Esophagus squamous epithelium (tissue), 5 donors: ENCODE results near the gene MEGF10. TPM values are rescaled to one million over a fixed set of nuclear protein-coding genes. Genes with fewer than 3 reads are reported as not detected.

Source experiments
- DNase-seq: peaks from one replicate; lab custom pipeline; 2025; lab: John Stamatoyannopoulos, UW
- H3K27ac ChIP-seq, 4 donors: fragments of 200-600 bp; sonication (generic); one replicate each; pipeline ENCODE4 v1.5.1; 2016 to 2019; ENCODE audit warnings: mild to moderate bottlenecking in 1 of 4
- H3K27me3 ChIP-seq, 4 donors: fragments of 200-600 bp; sonication (generic); 1 replicate in 3 of 4; 2 replicates in 1 of 4; pipeline versions ENCODE4 v1.5.1 to v1.6.0; 2017 to 2021; ENCODE audit warnings: antibody characterized with exemption in 1 of 4
- H3K36me3 ChIP-seq, 3 donors: fragments of 200-600 bp; sonication (generic); one replicate each; pipeline ENCODE4 v1.5.1; 2016 to 2019
- H3K4me1 ChIP-seq, 3 donors: fragments of 200-600 bp; sonication (generic); one replicate each; pipeline ENCODE4 v1.5.1; 2017 to 2019
- H3K4me3 ChIP-seq, 4 donors: fragments of 200-600 bp; sonication (generic); 1 replicate in 3 of 4; 2 replicates in 1 of 4; pipeline ENCODE4 v1.5.1; 2016 to 2019; ENCODE audit warnings: mild to moderate bottlenecking in 2 of 4, moderate library complexity in 1 of 4
- H3K9me3 ChIP-seq, 3 donors: fragments of 200-600 bp; sonication (generic); one replicate each; pipeline ENCODE4 v1.5.1; 2016 to 2019
- POLR2A ChIP-seq, 4 donors: fragments of 450-650 bp; IDR thresholded peaks; one replicate each; pipeline ENCODE4 v1.6.1; 2017; ENCODE audit warnings: antibody characterized with exemption in 4 of 4, mild to moderate bottlenecking in 4 of 4, moderate library complexity in 3 of 4
- WGBS, 2 donors: methylation state at CpG; one replicate each; pipeline ENCODE4 v1.1.5; 2018; 5-methylcytosine and 5-hydroxymethylcytosine counted together
- intact Hi-C: fragments of 100-400 bp; cut with DNase I; formaldehyde crosslinking; loops from one replicate; pipeline ENCODE4 v1.15.0; 2022
- total RNA-seq, 4 donors: library from RNA; depleted of rRNA; stranded (reverse); fragments of >200 nt; gene quantifications; one replicate each; pipeline ENCODE4 v1.1.0, GENCODE V29; 2016
- TF ChIP-seq, protein P1 (sequence below), 6 experiments: fragments of 450-650 bp in 4 of 6; fragments of 200-600 bp in 2 of 6; sonication (generic) in 2 of 6; IDR thresholded peaks; one replicate each; pipeline ENCODE4 v1.5.1; 2016 to 2019; ENCODE audit warnings: antibody characterized with exemption in 6 of 6, mild to moderate bottlenecking in 4 of 6, moderate library complexity in 4 of 6
- donor health status: DM: yes; HTN: yes; CAD: no.

MEGF10 gene
- total RNA-seq, 4 donors from 2014 or later = 1.1 TPM; not detected in 3

DNA sequence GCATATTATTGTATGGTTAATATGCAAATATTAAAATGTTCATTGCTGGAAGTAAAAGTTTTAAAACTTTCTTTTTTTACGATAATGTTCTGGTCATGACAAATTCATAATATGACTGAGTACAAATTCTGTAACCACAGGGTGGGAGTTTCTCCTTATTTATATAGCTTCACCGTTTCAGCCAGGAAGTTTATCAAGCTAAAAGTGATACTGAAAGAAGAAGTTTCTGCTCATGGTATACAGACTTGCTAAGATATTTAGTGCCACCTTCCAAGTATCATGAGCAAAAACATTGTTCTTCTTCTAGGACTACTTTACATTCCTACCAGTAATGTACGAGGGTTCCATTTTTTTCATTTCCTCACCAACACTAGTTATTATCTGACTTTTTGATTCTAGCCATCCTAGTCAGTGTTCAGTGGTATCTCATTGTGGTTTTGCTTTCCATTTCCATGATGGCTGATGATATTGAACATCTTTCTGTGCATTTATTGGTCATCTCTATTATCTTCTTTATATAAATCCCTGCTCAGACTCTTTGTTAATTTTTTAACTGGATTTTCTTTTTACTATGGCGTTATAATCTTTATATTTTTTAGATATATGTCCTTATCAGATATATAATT, 132.7 kb downstream of the MEGF10 start:
- 61 to 70% methylated on average over 4 of the region's 4 CpGs for WGBS, 2 donors
- no peaks in the 10 kb centered on the region for H3K9me3 ChIP-seq
- intact Hi-C loops = no loop called here
- no peaks in the 10 kb centered on the region for H3K36me3 ChIP-seq
- DNase-seq = no peak
- H3K27me3 ChIP-seq = no peaks in the 10 kb centered on the region
- H3K4me1 ChIP-seq = no peaks in the 10 kb centered on the region
- H3K4me3 ChIP-seq = no peak overlapping the region
- TF ChIP-seq, protein P1, sequence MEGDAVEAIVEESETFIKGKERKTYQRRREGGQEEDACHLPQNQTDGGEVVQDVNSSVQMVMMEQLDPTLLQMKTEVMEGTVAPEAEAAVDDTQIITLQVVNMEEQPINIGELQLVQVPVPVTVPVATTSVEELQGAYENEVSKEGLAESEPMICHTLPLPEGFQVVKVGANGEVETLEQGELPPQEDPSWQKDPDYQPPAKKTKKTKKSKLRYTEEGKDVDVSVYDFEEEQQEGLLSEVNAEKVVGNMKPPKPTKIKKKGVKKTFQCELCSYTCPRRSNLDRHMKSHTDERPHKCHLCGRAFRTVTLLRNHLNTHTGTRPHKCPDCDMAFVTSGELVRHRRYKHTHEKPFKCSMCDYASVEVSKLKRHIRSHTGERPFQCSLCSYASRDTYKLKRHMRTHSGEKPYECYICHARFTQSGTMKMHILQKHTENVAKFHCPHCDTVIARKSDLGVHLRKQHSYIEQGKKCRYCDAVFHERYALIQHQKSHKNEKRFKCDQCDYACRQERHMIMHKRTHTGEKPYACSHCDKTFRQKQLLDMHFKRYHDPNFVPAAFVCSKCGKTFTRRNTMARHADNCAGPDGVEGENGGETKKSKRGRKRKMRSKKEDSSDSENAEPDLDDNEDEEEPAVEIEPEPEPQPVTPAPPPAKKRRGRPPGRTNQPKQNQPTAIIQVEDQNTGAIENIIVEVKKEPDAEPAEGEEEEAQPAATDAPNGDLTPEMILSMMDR (IDR thresholded peaks at IDR 0.05) = no peak
- TF ChIP-seq POLR2A (IDR thresholded peaks at IDR 0.05) = no peak
- no peak overlapping the region for H3K27ac ChIP-seq

DNA sequence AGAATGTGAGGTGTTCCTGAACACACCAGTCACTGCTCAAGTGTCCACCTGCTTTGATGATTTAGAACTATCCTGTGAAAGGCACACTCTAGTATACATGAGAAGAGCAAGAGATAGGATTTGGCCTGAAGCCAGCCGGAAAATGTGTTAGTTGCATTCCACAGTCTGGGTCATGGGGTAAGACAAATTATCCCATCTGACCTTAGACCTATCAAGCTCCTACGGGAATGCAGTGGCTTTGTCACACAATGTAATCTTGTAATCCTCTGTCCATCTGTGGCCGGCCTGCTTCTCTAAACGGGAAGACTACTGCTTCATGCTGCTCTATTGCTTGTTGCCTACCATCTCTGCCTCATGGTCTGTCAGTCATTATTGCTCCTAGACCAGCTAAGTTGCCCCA, 134.4 kb downstream of the MEGF10 start:
- WGBS, 2 donors = 45 to 47% methylated on average over 4 of the region's 4 CpGs
- intact Hi-C loops = no loop called here

DNA sequence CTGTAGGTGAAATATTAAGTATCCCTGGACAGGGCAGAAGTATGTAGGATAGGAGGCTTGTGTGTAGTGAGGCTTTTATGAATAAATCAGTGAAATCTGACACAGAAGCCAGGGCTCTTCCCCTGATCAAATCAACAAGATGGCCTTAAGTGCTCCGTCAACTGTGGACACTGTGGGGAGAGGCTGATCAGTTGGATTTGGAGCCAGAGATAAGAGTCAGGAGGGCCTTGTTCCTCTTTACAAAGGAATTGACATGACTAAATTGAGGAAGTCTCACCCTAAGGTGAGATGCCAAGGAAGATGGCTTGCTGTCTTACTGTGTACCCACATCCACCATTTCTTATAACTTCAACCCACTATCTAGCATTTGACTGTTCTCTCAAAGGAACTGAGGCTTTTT, 135.3 kb downstream of the MEGF10 start:
- Histone ChIP-seq H3K27ac (no peak overlapping the region), H3K27me3 (no peaks in the 10 kb centered on the region), H3K9me3 (no peaks in the 10 kb centered on the region), H3K36me3 (no peaks in the 10 kb centered on the region), H3K4me3 (no peak overlapping the region), H3K4me1 (no peaks in the 10 kb centered on the region)
- intact Hi-C loops = no loop called here
- DNase-seq = no peak
- no peak for TF ChIP-seq POLR2A (IDR thresholded peaks at IDR 0.05)
- TF ChIP-seq, protein P1 (IDR thresholded peaks at IDR 0.05) = no peak
- WGBS, 2 donors = 91% methylated on average over 1 of the region's 1 CpG; no CpG with 5 or more reads in 1 of the 2 donors

More for the DNA sequence above, 134.4 kb downstream of the MEGF10 start:
- H3K9me3 ChIP-seq = no peaks in the 10 kb centered on the region
- H3K27me3 ChIP-seq = no peaks in the 10 kb centered on the region
- DNase-seq = no peak
- TF ChIP-seq, protein P1 (IDR thresholded peaks at IDR 0.05) = no peak
- TF ChIP-seq POLR2A (IDR thresholded peaks at IDR 0.05) = no peak
- no peak overlapping the region for H3K4me3 ChIP-seq
- H3K4me1 ChIP-seq = no peaks in the 10 kb centered on the region
- no peaks in the 10 kb centered on the region for H3K36me3 ChIP-seq
- no peak overlapping the region for H3K27ac ChIP-seq

DNA sequence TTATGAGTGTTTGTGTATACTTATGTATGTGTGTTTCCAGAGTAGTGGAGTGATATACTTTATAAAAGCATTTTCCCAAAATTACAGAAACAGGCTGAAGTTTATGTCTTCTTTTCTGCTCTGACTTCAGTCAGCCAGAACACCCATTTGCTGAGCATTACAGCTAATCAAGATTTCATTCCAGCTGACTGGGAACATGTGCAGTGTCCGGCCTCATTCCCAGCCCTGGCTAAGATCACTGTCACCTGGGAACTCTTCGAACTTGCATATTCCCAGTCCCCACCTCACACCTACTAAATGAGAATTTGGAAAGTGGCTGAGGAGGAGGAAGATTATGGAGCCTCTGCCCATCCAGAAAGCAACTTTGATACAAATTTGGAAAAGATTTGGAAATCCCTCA, 136.1 kb downstream of the MEGF10 start:
- WGBS, 2 donors = 85 to 91% methylated on average over 2 of the region's 2 CpGs
- DNase-seq = no peak
- Histone ChIP-seq H3K27me3 (no peaks in the 10 kb centered on the region), H3K4me1 (no peaks in the 10 kb centered on the region), H3K4me3 (no peak overlapping the region), H3K36me3 (no peaks in the 10 kb centered on the region), H3K9me3 (no peaks in the 10 kb centered on the region), H3K27ac (no peak overlapping the region)
- no peak for TF ChIP-seq POLR2A (IDR thresholded peaks at IDR 0.05)
- TF ChIP-seq, protein P1 (IDR thresholded peaks at IDR 0.05) = no peak
- intact Hi-C loops = no loop called here

DNA sequence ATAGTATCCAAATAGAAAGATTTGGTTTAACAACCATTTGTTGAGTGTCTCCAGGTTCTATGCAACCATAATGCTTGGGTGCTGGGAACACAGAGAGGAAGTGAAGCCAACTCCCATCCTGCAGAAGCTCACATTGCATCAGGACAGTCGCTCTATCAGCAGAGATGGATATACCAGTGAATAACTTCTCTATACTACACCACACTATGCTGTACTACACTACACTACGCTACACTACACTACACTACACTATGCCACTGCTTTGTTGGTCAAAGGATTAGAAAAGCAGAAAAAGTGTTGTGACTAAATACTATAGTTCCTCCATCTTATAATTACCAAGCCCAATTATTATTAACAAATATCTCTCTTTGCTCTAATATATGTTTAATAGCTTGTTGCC, 137.7 kb downstream of the MEGF10 start:
- intact Hi-C loops = no loop called here
- H3K27me3 ChIP-seq = no peaks in the 10 kb centered on the region
- H3K36me3 ChIP-seq = no peaks in the 10 kb centered on the region
- H3K4me3 ChIP-seq = no peak overlapping the region
- DNase-seq = no peak
- WGBS, 2 donors = 74 to 78% methylated on average over 2 of the region's 2 CpGs
- H3K4me1 ChIP-seq = no peaks in the 10 kb centered on the region
- TF ChIP-seq POLR2A (IDR thresholded peaks at IDR 0.05) = no peak
- TF ChIP-seq, protein P1 (IDR thresholded peaks at IDR 0.05) = no peak
- no peaks in the 10 kb centered on the region for H3K9me3 ChIP-seq
- H3K27ac ChIP-seq = no peak overlapping the region
